ENCODE measurements around the gene SPEF2.

The SPEF2 gene, protein sequence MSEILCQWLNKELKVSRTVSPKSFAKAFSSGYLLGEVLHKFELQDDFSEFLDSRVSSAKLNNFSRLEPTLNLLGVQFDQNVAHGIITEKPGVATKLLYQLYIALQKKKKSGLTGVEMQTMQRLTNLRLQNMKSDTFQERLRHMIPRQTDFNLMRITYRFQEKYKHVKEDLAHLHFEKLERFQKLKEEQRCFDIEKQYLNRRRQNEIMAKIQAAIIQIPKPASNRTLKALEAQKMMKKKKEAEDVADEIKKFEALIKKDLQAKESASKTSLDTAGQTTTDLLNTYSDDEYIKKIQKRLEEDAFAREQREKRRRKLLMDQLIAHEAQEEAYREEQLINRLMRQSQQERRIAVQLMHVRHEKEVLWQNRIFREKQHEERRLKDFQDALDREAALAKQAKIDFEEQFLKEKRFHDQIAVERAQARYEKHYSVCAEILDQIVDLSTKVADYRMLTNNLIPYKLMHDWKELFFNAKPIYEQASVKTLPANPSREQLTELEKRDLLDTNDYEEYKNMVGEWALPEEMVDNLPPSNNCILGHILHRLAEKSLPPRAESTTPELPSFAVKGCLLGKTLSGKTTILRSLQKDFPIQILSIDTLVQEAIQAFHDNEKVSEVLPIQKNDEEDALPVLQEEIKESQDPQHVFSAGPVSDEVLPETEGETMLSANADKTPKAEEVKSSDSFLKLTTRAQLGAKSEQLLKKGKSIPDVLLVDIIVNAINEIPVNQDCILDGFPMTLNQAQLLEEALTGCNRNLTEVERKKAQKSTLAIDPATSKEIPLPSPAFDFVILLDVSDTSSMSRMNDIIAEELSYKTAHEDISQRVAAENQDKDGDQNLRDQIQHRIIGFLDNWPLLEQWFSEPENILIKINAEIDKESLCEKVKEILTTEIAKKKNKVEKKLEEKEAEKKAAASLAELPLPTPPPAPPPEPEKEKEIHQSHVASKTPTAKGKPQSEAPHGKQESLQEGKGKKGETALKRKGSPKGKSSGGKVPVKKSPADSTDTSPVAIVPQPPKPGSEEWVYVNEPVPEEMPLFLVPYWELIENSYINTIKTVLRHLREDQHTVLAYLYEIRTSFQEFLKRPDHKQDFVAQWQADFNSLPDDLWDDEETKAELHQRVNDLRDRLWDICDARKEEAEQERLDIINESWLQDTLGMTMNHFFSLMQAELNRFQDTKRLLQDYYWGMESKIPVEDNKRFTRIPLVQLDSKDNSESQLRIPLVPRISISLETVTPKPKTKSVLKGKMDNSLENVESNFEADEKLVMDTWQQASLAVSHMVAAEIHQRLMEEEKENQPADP (N-terminal part only)

DNA sequence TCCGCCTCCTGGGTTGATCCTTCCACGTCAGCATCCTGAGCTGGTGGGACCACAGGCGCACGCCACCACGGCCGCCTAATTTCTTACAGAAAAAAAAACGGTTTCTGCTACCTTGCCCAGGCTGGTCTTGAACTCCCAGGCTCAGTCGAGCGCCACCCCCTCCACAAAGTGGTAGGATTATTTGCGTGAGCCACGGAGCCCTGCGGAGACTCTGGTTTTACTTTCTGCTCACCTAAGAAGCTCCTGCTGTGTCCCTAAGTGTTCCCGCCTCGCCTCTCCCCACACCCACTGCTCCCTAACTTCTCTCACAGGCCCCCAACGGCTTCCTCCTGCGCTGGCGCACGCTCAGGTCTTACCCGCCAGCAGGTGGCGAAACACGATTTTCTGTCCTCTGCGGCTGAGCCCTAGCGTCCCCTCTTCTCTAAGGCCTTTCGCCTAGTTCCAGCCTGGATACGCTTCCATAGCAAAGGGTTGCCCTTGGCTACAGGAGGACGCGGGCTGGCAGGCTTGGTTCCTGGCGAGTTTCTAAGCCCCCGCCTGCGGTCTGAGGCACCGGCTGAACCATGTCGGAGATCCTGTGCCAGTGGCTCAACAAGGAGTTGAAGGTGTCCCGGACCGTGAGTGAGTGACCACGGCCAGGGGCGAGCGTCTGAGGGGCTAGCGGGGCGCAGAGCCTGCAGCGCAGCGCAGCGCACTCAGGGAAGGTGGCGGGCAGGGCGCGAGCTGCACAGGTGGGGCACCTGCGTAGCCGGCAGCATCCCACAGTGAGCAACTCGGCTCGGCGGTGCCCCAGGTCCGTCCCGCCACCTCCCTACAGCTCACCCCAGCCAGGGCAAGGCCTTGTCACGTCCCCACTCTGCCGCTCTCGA is at the start of gene SPEF2:
Gene SPEF2, plus strand, starts transcription at position 429 of the 869 bp plus-strand sequence. Its CDS starts 135 bp downstream, at position 564.
- DNase-seq: peak; percentile 1

DNA sequence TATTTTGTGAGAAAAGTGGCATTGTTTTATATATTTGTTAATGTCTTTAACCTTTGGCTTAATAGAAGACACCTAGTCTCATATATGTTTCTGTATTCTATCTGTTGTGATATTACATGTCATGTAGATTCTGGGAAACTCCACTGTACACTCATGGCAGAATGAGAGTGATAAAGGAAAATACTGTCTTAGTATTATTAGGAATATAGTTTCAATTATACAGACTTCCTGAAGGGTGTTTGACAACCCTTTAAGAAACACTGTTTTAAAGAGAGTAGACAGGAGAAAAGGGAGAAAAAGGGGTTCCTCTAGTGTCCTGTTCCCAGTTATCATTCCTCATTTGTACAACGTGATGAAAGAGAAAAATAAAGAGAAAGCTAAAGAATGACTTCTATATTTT is 42.1 kb upstream of the SPEF2 start:
- DNase-seq: no peak

DNA sequence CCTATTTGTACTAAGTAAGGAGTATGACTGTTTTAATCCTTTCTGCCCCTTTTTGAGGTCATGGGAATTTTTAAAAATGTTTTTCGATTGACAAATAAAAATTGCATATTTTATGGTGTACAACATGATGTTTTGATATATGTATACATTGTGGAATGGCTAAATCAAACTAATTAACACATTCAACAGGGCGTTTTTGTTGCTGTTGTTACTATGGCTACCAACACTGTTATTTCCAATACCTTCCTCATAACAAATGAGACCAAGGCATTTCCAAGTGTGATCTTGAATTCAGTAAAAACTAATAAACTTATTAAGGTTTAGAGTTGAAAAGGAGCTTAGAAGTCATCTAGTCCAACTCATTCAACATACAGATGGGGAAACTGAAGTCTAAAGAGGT is 30.2 kb upstream of the SPEF2 start:
- no peak for DNase-seq

DNA sequence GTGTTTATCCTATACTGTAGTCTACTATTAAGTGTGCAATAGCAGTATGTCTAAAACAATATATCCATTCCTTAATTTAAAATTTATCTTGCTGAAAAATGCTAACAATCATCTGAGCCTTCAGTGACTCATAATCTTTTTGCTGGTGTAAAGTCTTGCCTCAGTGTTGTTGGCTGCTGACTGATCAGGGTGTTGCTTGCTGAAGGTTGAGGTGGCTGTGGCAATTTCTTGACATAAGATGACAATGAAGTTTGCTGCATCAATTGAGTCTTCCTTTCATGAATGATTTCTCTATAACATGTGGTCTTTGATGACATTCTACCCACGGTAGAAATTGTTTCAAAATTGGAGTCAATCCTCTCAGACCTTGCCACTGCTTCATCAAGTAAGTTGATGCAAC is 24.3 kb upstream of the SPEF2 start:
- DNase-seq: no peak

DNA sequence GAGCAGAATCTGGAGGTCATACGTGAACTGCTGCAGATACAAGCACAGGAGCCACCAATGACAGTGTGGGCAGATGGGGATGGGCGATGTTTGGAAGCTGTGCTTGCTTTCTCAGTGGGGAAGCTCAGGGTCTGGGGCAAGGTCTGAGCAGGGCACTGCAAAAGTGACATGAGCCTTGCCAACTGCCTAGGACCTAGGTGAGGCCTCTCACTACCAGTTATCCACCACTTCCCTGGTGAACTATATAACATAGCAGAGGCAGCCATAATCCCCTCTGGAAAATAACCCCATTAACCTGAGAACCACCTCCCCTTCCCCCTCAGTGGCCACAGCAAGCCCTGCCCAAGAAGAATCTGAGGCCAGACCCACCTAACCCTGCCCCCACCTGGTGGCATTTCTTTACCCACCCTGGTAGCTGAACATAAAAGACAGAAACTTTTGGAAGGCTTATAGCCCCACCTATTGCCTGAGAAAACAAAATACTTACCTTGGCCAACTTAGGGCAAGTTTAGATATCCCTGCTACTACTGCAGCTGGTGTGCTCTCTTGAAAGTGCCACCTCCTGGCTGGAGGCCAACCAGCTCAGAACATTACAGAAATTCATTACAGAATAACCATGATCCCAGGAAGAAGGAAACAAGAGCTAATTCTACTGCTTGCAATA is 18.8 kb upstream of the SPEF2 start:
- DNase-seq: no peak

DNA sequence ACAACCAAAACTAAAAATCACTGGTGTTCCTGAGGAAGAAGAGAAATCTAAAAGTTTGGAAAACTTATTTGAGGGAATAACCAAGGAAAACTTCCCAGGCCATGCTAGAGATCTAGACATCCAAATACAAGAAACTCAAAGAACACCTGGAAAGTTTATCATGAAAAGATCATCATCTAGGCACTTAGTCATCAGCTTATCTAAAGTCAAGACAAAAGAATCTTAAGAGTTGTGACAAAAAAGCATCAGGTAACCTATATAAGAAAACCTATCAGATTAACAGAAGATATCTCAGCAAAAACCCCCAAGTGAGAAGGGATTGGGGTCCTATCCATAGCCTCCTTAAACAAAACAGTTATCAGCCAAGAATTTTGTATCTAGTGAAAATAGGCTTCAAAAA is 17.1 kb upstream of the SPEF2 start:
- DNase-seq: no peak

DNA sequence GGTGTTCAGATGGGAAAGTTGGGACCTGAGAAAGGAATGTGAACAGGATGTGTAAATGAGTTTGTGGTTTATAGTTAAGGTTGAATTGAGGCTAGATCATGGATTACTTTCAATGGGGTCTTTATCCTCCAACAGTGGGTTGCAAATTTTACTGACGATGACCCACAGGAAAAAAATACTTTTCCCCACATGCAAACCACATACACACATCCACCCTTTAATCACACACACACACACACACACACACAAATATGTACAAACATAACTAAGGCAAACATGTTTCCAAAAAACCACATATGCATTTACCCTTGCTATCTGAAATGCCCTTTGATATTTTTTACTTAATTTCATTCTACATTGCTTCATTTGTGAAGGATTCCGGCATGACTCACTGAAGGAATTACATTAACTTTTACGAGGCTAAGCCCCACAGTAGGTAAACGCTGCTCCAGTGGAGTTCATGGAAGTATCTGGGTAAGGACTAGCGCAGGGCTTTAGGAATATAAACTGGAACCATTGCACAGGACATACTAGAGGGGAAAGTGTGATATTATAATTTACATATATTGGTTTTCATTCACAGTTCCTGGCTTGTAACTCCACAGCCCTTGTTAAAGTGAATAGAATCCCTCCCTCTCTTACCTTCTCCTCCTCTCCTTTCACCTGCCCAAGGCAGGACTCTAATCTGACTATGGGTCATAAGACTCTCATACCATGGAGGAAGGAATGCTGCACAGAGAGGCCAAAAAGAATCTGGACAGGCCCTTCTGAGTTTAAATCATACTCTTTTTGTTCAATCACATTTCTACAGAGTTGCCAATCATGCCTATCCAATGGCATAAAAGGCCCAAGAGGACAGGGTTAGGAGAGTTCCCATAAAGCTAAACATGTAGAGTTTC is 8.5 kb upstream of the SPEF2 start:
- no peak for DNase-seq

DNA sequence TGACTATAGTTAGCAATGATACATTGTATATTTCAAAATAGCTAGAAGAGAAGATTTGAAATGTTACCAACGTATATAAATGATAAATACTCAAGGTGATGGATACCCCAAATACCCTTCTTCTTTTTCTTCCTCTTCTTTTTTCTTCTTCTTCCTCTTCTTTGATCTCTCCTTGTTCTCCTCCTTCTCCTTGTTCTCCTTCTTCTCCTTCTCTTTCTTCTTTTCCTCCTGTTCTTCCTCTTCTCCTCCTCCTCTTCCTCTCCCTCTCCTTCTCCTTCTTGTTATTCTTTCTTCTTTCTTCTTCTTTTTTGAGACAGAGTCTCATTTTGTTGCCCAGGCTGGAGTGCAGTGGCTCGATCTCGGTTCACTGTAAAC is 616 bp upstream of the SPEF2 start:
- DNase-seq: no peak

DNA sequence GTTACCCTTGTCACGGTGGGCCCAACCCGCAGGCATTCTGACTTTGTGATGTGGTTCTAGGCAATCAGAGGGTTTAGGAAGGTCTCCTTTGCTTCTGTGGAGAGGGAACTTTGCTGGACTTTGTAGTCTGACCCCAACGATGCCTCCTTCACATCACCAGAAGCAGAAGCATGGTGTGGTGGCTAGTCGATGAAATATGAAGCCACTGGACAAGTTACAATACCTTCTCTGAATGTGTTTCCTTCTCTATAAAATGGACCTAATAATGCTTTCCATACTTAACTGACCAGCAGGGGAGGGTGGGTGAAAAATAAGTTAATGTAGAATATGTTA is 607 bp downstream of the SPEF2 start:
- no peak for DNase-seq

DNA sequence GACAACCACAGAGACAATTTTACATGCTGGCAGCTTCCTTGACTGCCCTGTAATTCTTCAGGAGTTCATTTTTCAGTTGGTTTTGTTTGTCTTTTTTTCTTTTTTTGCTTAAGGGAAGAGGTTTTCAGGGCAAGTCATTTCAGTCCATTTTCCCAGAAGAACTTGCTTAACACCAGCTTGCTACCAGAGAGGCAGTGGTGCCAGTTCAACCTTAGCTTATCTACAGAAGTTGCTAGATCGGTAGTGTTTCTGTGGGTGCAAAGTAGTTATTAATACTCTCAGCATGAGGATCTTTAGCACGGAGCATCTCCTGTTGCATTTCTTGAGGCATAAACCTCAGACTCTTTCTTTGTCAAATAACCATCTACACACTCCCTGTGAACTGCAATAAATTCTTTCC is 1.1 kb downstream of the SPEF2 start:
- no peak for DNase-seq

DNA sequence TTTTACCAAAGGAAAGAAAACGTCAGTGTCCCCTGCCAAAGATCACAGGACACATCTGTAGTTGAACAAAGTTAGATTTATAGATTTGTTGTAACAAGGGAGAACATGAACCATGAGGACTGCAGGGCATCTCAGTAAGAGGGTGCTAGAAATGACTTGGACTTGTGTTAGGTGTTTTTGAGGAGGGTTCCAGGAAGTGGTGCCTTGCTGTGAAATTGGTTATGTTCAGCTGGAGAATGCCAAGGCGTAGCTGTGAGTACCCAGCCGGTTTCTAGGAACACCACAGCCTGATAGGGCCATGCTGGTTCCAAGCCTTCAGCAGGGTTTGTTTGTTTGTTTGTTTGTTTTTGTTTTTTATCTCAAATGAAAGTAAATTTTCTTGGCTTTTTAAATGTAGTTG is 5.3 kb downstream of the SPEF2 start:
- DNase-seq: no peak

DNA sequence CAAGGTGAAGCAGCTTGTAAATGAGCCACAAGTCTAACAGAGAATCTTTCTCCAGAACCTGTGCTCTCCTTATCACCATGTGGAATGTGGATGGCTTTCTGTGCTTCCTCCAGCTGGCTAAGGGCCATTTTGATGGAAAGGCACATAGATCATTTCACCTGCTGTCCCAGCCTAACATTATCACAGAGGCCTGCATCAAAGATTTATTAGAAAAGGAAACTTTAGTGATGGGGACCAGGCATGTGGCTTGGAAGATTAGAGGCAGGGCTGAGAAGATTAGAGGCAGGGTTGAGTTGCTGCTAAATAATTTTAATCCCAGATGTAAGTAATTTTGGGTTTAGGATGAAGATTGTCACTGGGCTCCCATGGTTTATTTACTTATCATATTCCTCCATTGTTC is 6.3 kb downstream of the SPEF2 start:
- no peak for DNase-seq

DNA sequence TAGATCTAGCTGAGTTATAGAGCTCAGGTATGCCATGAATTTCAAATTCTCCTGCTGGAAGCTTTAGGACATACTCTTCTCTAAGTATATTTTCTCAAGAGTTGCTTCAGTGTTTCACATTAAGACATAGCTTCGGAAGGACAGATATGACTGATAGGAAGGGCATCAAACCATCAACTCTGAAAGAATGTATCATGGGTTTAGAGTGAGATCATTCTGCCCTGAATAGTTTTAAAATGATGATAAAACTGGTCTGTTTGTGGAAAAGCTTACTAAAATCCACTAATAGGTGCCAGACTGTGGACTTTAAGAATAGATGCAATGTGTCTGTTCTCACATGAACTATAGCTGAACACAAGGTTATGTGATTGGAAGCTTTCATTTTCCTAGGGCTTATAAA is 8.4 kb downstream of the SPEF2 start:
- no peak for DNase-seq

DNA sequence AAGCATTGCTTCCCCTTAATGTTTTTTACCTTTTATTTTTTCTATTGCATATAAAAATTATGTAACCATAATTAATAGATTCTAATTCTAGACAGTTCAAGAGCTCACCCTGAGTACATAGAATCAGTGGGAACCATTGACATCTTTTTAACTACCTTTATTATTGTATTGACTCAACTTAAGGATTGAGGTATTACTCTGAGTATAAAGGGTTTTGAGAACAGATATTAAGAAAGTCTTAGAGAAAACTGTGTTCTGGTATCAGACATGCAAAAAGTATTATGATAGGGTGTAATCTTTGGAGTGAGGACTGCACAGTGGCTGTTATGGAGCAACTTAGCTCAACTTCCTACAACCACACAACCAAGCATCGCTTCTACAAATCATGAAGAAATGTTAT is 8.9 kb downstream of the SPEF2 start:
- no peak for DNase-seq

DNA sequence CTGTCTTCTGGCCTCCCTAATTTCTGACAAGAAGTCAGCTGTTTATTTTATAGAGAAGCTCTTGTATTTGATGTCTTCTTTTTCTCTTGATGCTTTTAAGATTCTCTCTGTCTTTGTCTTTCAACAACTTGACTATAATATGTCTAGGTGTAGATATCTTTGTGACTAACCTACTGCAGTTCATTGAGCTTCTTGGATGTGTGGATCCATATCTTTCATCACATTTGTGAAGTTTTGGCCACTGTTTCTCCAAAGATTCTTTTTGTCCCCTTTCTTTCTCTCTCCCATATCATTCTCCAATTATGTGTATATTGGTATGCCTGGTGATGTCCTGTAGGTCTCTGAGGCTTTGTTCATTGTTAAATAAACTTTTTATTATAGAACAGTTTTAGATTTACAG is 16.7 kb downstream of the SPEF2 start:
- DNase-seq: no peak

DNA sequence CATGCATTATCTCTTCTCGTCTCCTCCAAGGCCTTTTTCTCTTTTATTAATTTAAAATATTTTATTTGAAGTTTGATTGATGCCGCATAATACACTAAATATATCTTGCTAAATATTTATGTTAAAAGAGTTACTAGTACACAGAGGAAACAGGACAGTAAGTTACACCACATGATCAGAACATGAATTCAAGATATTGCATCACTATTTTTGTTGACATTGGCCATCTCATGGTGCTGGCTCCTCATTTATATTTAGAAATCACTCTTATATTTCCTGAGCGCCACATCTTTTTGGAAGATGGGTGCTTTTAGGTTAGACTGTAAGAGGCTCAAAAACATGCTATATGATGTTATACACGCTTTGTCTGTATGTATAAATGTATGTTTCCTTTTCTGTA is 23.0 kb downstream of the SPEF2 start:
- DNase-seq: no peak

DNA sequence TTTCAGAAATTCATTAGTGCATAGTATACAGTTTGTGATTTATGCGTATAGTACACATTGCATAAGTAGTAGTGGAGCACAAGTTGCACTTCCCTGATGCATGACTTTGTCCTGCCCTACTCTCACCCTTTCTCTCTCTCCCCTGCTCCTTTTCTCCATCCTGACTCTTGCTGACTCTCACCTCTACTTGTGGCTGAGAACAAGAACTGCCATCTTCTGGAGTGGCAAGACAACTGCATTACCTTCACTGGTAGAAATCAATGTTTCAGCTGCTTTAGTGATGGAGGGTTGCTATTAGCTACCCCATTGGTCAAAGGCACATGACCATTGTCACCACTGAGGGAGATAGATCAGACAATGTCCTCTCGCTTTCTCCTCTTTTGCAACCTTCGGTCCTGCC is 26.9 kb downstream of the SPEF2 start:
- DNase-seq: no peak

DNA sequence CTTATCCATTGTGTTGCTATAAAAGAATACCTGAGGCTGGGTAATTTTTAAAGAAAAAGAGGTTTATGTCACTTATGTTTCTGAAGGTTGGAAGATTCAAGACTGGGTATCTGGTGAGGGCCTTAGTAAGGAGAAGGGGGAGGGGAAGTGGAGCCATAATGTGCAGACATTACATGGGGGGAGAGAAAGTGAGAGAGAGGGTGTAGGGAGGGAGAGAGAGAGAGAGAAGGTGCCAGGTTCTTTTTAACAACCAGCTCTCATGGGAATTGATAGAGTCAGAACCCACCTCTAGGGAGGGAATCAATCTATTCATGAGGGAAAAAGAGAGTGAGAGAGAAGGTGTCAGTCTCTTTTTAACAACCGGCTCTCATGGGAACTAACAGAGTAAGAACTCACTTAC is 29.5 kb downstream of the SPEF2 start:
- no peak for DNase-seq

DNA sequence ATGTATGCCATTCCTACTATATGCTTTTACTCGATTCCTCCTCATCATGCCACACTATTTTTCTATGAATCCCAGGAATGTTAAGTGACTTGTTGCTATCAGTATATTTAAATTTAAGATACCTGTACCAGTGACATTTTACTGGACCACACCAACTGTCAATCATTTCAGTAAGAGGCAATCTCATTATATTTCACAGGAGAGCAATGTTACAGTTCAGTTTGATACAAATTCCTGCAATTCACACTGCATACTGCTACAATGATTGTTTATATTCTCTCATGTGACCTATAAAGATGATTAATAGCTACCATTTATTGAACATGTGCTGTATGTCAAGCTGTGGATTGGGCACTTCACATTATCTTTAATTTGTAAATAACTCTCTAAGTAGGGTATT is 30.0 kb downstream of the SPEF2 start:
- DNase-seq: no peak

DNA sequence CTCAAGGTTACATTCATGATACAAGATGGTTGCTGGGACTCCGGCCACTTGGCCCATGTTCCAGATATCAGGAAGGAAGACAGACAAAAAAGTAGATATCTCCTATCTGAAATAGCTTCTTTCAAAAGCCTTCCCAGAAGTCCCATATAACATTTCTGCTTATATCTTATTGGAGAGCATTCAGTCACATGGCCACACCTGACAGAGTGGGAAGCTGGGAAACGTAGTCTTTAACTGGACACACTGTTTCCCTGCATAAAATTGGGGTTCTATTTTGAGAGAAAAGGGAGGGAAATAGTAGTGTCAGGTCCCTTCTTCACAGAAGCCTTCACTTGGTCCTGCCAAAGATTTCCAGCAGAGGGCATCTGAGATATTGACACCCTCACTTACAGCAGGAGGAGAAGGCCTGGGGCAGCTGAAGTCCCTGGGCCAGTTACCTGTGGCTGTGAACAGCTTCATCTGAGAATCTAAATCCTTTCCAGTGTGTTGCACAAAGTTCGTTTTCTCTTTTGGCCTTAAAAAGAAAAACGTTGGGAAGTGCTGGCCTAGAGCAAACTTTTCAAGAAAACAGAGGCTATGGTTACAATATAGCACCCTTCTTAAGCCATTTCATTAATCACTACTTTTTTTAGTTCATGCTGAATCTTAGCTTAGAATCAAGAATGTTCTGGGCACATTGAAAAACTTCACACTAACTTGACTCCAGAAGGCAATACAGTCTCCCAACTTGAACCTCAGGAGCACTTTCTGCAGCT is 33.5 kb downstream of the SPEF2 start:
- DNase-seq: no peak
